HEK293 (cell line): Measurements from ENCODE around the gene BCR.

Source experiments
- CTCF ChIA-PET: fragments of 350-600 bp; formaldehyde crosslinking; extraction: SDS; loops from one replicate; lab custom pipeline; 2021; ENCODE audit warnings: antibody characterized with exemption; lab: Yijun Ruan, JAX
- POLR2A ChIA-PET: fragments of 300-600 bp; formaldehyde crosslinking; extraction: SDS; loops from one replicate; lab custom pipeline; 2020; ENCODE audit warnings: antibody characterized with exemption, inconsistent platforms; lab: Yijun Ruan, JAX
- H3K27ac ChIP-seq: fragments of 200-500 bp; sonication (Bioruptor generic); 2 replicates; pipeline ENCODE4 v1.5.1; 2014; ENCODE audit warnings: low read depth, low read length, control low read depth, inconsistent platforms; ENCODE audit errors: extremely low read depth
- H3K36me3 ChIP-seq, 2 experiments: fragments of 200-500 bp in 1 of 2; sonication (Bioruptor generic) in 1 of 2; 1 replicate in 1 of 2; 2 replicates in 1 of 2; pipeline ENCODE4 v1.5.1; 2014 to 2017; ENCODE audit warnings: inconsistent platforms in 2 of 2, low read length in 2 of 2; ENCODE audit not compliant: control insufficient read depth in 2 of 2, insufficient read depth in 1 of 2
- H3K4me1 ChIP-seq: fragments of 200-500 bp; sonication (Bioruptor generic); 2 replicates; pipeline ENCODE4 v1.5.1; 2014; ENCODE audit warnings: mild to moderate bottlenecking, low read length, inconsistent platforms; ENCODE audit not compliant: control insufficient read depth, insufficient read depth
- H3K4me3 ChIP-seq: 2 replicates; pipeline ENCODE4 v1.5.1; 2011; ENCODE audit warnings: low read depth, mild to moderate bottlenecking, control low read depth, low read length, moderate library complexity
- H3K9me3 ChIP-seq: fragments of 200-500 bp; sonication (Bioruptor generic); 2 replicates; pipeline ENCODE4 v1.5.1; 2014; ENCODE audit warnings: low read depth, low read length, inconsistent platforms; ENCODE audit not compliant: control insufficient read depth, insufficient read depth
- EGR2 ChIP-seq: fragments of 450-650 bp; formaldehyde crosslinking; IDR thresholded peaks from 2 replicates; pipeline ENCODE4 v1.5.1; 2016; ENCODE audit warnings: low read depth, missing biosample characterization, missing genetic modification characterization
- HIC1 ChIP-seq: fragments of 450-650 bp; formaldehyde crosslinking; IDR thresholded peaks from 2 replicates; pipeline ENCODE4 v1.5.1; 2016; ENCODE audit warnings: missing biosample characterization, missing genetic modification characterization
- KLF10 ChIP-seq: fragments of 450-650 bp; IDR thresholded peaks from 2 replicates; pipeline ENCODE4 v1.5.1; 2018; ENCODE audit warnings: missing biosample characterization, mild to moderate bottlenecking, missing genetic modification characterization
- KLF7 ChIP-seq: fragments of 450-650 bp; formaldehyde crosslinking; IDR thresholded peaks from 2 replicates; pipeline ENCODE4 v1.5.1; 2016; ENCODE audit warnings: missing biosample characterization, missing genetic modification characterization, borderline replicate concordance
- SCRT2 ChIP-seq: fragments of 450-650 bp; formaldehyde crosslinking; IDR thresholded peaks from 2 replicates; pipeline ENCODE4 v1.5.1; 2016; ENCODE audit warnings: missing biosample characterization, missing genetic modification characterization
- ZBTB1 ChIP-seq: fragments of 450-650 bp; formaldehyde crosslinking; IDR thresholded peaks from 2 replicates; pipeline ENCODE4 v1.5.1; 2016; ENCODE audit warnings: missing biosample characterization, missing genetic modification characterization
- ZFHX2 ChIP-seq: fragments of 450-650 bp; formaldehyde crosslinking; conservative IDR thresholded peaks from 2 replicates; pipeline ENCODE4 v1.5.1; 2016; ENCODE audit warnings: missing biosample characterization, missing genetic modification characterization
- ZNF132 ChIP-seq: fragments of 450-650 bp; formaldehyde crosslinking; IDR thresholded peaks from 2 replicates; pipeline ENCODE4 v1.5.1; 2017; ENCODE audit warnings: missing biosample characterization, missing genetic modification characterization, borderline replicate concordance
- ZNF133 ChIP-seq: fragments of 450-650 bp; formaldehyde crosslinking; IDR thresholded peaks from 2 replicates; pipeline ENCODE4 v1.5.1; 2016; ENCODE audit warnings: missing biosample characterization, missing genetic modification characterization
- ZNF138 ChIP-seq: fragments of 450-650 bp; formaldehyde crosslinking; IDR thresholded peaks from 2 replicates; pipeline ENCODE4 v1.5.1; 2016; ENCODE audit warnings: missing biosample characterization, missing genetic modification characterization, borderline replicate concordance
- ZNF140 ChIP-seq: fragments of 450-650 bp; formaldehyde crosslinking; IDR thresholded peaks from 2 replicates; pipeline ENCODE4 v1.5.1; 2016; ENCODE audit warnings: missing biosample characterization, missing genetic modification characterization
- ZNF169 ChIP-seq: fragments of 450-650 bp; formaldehyde crosslinking; IDR thresholded peaks from 2 replicates; pipeline ENCODE4 v1.5.1; 2016; ENCODE audit warnings: missing biosample characterization, missing genetic modification characterization
- ZNF175 ChIP-seq: fragments of 450-650 bp; formaldehyde crosslinking; IDR thresholded peaks from 2 replicates; pipeline ENCODE4 v1.5.1; 2016; ENCODE audit warnings: missing biosample characterization, missing genetic modification characterization
- ZNF248 ChIP-seq: fragments of 450-650 bp; formaldehyde crosslinking; IDR thresholded peaks from 2 replicates; pipeline ENCODE4 v1.5.1; 2017; ENCODE audit warnings: missing biosample characterization, missing genetic modification characterization
- ZNF292 ChIP-seq: fragments of 450-650 bp; formaldehyde crosslinking; IDR thresholded peaks from 2 replicates; pipeline ENCODE4 v1.5.1; 2016; ENCODE audit warnings: low read depth, missing biosample characterization, missing genetic modification characterization, borderline replicate concordance
- ZNF362 ChIP-seq: fragments of 450-650 bp; formaldehyde crosslinking; IDR thresholded peaks from 2 replicates; pipeline ENCODE4 v1.5.1; 2016; ENCODE audit warnings: missing biosample characterization, missing genetic modification characterization
- ZNF473 ChIP-seq: fragments of 450-650 bp; formaldehyde crosslinking; IDR thresholded peaks from 2 replicates; pipeline ENCODE4 v1.5.1; 2017; ENCODE audit warnings: missing biosample characterization, missing genetic modification characterization
- ZNF555 ChIP-seq: fragments of 450-650 bp; formaldehyde crosslinking; conservative IDR thresholded peaks from 2 replicates; pipeline ENCODE4 v1.5.1; 2017; ENCODE audit warnings: missing biosample characterization, mild to moderate bottlenecking, missing genetic modification characterization, inconsistent platforms
- ZNF623 ChIP-seq: fragments of 450-650 bp; formaldehyde crosslinking; IDR thresholded peaks from 2 replicates; pipeline ENCODE4 v1.5.1; 2016; ENCODE audit warnings: missing biosample characterization, missing genetic modification characterization
- ZNF76 ChIP-seq: fragments of 450-650 bp; formaldehyde crosslinking; IDR thresholded peaks from 2 replicates; pipeline ENCODE4; 2016; ENCODE audit warnings: low read depth, missing biosample characterization, missing genetic modification characterization, borderline replicate concordance
- ZNF843 ChIP-seq: fragments of 450-650 bp; formaldehyde crosslinking; IDR thresholded peaks from 2 replicates; pipeline ENCODE4 v1.5.1; 2016; ENCODE audit warnings: missing biosample characterization, missing genetic modification characterization
- TF ChIP-seq, protein P1 (sequence below): fragments of 450-650 bp; formaldehyde crosslinking; conservative IDR thresholded peaks from 2 replicates; pipeline ENCODE4 v1.5.1; 2016; ENCODE audit warnings: low read depth, missing biosample characterization, missing genetic modification characterization
- TF ChIP-seq, protein P2 (sequence below): fragments of 450-650 bp; IDR thresholded peaks from 2 replicates; pipeline ENCODE4 v1.5.1; 2018; ENCODE audit warnings: missing biosample characterization, missing genetic modification characterization
- TF ChIP-seq, protein P3 (sequence below): fragments of 450-650 bp; formaldehyde crosslinking; IDR thresholded peaks from 2 replicates; pipeline ENCODE4 v1.5.1; 2017; ENCODE audit warnings: missing biosample characterization, missing genetic modification characterization

The BCR gene

GRCh38 chr22:23236440-23237184 is 56.3 kb downstream of the BCR start (continued):
- TF ChIP-seq ZNF362 (tag by site-specific recombination) (no peak), SCRT2 (tag by site-specific recombination) (peak; percentile 81; the same call in 1 of the 2 replicates), ZNF473 (tag by site-specific recombination) (no peak), ZNF248 (tag by site-specific recombination) (no peak), ZNF623 (no peak), ZNF175 (no peak), KLF7 (tag by site-specific recombination) (no peak), ZBTB1 (tag by site-specific recombination) (no peak)
- TF ChIP-seq, protein P1, sequence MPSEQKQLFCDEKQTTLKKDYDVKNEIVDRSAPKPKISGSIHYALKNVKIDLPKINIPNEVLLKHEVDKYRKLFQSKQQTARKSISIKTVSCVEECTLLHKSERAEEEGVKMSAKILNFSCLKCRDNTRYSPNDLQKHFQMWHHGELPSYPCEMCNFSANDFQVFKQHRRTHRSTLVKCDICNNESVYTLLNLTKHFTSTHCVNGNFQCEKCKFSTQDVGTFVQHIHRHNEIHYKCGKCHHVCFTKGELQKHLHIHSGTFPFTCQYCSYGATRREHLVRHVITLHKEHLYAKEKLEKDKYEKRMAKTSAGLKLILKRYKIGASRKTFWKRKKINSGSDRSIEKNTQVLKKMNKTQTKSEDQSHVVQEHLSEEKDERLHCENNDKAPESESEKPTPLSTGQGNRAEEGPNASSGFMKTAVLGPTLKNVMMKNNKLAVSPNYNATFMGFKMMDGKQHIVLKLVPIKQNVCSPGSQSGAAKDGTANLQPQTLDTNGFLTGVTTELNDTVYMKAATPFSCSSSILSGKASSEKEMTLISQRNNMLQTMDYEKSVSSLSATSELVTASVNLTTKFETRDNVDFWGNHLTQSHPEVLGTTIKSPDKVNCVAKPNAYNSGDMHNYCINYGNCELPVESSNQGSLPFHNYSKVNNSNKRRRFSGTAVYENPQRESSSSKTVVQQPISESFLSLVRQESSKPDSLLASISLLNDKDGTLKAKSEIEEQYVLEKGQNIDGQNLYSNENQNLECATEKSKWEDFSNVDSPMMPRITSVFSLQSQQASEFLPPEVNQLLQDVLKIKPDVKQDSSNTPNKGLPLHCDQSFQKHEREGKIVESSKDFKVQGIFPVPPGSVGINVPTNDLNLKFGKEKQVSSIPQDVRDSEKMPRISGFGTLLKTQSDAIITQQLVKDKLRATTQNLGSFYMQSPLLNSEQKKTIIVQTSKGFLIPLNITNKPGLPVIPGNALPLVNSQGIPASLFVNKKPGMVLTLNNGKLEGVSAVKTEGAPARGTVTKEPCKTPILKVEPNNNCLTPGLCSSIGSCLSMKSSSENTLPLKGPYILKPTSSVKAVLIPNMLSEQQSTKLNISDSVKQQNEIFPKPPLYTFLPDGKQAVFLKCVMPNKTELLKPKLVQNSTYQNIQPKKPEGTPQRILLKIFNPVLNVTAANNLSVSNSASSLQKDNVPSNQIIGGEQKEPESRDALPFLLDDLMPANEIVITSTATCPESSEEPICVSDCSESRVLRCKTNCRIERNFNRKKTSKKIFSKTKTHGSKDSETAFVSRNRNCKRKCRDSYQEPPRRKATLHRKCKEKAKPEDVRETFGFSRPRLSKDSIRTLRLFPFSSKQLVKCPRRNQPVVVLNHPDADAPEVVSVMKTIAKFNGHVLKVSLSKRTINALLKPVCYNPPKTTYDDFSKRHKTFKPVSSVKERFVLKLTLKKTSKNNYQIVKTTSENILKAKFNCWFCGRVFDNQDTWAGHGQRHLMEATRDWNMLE (tag by site-specific recombination): no peak
- TF ChIP-seq, all 188 proteins: peak for 2

GRCh38 chr22:23237201-23237798 is 57.0 kb downstream of the BCR start:
- CTCF ChIA-PET: interaction anchor here (0.6 to 1.4 kb wide), 3 partner anchors 11 to 44 kb away, joined by 3 to 4 read pairs (median 4); no protein-coding TSS in a partner anchor
- no peak overlapping the region for H3K27ac ChIP-seq
- no peak for TF ChIP-seq ZNF169 (tag by site-specific recombination)
- peak; percentile 99 for TF ChIP-seq ZFHX2 (tag by site-specific recombination)
- no peak for TF ChIP-seq ZNF133
- TF ChIP-seq, protein P2, sequence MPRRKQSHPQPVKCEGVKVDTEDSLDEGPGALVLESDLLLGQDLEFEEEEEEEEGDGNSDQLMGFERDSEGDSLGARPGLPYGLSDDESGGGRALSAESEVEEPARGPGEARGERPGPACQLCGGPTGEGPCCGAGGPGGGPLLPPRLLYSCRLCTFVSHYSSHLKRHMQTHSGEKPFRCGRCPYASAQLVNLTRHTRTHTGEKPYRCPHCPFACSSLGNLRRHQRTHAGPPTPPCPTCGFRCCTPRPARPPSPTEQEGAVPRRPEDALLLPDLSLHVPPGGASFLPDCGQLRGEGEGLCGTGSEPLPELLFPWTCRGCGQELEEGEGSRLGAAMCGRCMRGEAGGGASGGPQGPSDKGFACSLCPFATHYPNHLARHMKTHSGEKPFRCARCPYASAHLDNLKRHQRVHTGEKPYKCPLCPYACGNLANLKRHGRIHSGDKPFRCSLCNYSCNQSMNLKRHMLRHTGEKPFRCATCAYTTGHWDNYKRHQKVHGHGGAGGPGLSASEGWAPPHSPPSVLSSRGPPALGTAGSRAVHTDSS: no peak
- TF ChIP-seq ZNF138 (tag by site-specific recombination): no peak
- peak; percentile 37; the same call in 1 of the 2 replicates for TF ChIP-seq KLF10
- TF ChIP-seq ZNF292 (tag by site-specific recombination): no peak
- TF ChIP-seq HIC1: no peak
- peak; percentile 99 for TF ChIP-seq EGR2
- no peak for TF ChIP-seq ZNF140 (tag by site-specific recombination)
- TF ChIP-seq ZNF132 (tag by site-specific recombination): no peak
- no peak for TF ChIP-seq ZNF555 (tag by site-specific recombination)
- no peak for TF ChIP-seq ZNF76 (tag by site-specific recombination)
- TF ChIP-seq ZNF843 (tag by site-specific recombination): no peak
- peak; percentile 89 for TF ChIP-seq SCRT2 (tag by site-specific recombination)
- TF ChIP-seq, protein P3, sequence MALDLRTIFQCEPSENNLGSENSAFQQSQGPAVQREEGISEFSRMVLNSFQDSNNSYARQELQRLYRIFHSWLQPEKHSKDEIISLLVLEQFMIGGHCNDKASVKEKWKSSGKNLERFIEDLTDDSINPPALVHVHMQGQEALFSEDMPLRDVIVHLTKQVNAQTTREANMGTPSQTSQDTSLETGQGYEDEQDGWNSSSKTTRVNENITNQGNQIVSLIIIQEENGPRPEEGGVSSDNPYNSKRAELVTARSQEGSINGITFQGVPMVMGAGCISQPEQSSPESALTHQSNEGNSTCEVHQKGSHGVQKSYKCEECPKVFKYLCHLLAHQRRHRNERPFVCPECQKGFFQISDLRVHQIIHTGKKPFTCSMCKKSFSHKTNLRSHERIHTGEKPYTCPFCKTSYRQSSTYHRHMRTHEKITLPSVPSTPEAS (tag by site-specific recombination): no peak

More at GRCh38 chr22:23237201-23237798, 57.0 kb downstream of the BCR start:
- Histone ChIP-seq H3K4me3 (no peak overlapping the region), H3K4me1 (no peaks in the 10 kb centered on the region), H3K36me3 (peaks cover 0 to 7% of the 10 kb centered on the region in 2 experiments; a peak in 1 of 3 replicates), H3K9me3 (no peaks in the 10 kb centered on the region)
- POLR2A ChIA-PET: interaction anchor here (1.1 kb wide), 1 partner anchor 12 kb away, joined by 3 read pairs; no protein-coding TSS in a partner anchor
